GM18868 (cell line): ENCODE results near the gene MYBPC1.
"Not testable (repeated sequence)": the region's sequence is repeated elsewhere in the genome, so short reads cannot be mapped to it uniquely, and the experiment has no call there.

ENCODE experiments used
- ATAC-seq: cut with Tn5 transposase; IDR thresholded peaks from one replicate; pipeline ENCODE4 v1.9.1; 2021; ENCODE audit warnings: mild to moderate bottlenecking, moderate library complexity; ENCODE audit not compliant: unreplicated experiment

Gene MYBPC1

GRCh38 chr12:101594700-101595099 lies at the start of gene MYBPC1:
MYBPC1 (plus strand) TSS chr12:101594971; CDS start chr12:101595071, 100 bp downstream.
- no peak for ATAC-seq

GRCh38 chr12:101551362-101552114 lies 43.2 kb upstream of the MYBPC1 start:
- no peak for ATAC-seq

- no peak for ATAC-seq
Observed at GRCh38 chr12:101552277-101552676, 42.5 kb upstream of the MYBPC1 start.

- no peak for ATAC-seq
Observed at GRCh38 chr12:101557094-101557493, 37.7 kb upstream of the MYBPC1 start.

DNA sequence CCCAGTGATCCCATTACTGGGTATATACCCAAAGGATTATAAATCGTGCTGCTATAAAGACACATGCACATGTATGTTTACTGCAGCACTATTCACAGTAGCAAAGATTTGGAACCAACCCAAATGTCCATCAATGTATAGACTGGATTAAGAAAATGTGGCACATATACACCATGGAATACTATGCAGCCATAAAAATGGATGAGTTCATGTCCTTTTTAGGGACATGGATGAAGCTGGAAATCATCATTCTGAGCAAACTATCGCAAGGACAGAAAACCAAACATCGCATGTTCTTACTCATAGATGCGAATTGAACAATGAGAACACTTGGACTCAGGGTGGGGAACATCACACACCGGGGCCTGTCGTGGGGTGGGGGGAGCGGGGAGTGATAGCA lies 36.0 kb upstream of the MYBPC1 start:
- ATAC-seq: not testable (repeated sequence)

GRCh38 chr12:101563212-101563611 lies 31.6 kb upstream of the MYBPC1 start:
- ATAC-seq: no peak

DNA sequence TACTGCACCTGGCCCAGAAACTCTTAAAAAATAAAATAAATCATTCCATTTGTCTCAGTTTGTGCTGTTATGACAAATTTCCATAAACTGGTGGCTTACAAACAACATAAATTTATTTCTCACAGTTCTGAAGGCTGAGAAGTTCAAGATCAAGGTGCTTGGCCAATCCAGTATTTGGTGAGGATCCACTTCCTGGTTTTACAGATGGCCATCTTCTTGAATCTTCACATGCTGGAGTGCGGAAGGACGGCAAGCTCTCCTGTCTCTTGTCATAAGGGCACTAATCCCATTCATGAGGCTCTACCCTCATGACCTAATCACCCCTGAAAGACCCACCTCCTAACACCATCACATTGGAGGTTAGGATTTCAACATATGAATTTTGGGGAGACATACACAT lies 29.9 kb upstream of the MYBPC1 start:
- ATAC-seq: no peak

DNA sequence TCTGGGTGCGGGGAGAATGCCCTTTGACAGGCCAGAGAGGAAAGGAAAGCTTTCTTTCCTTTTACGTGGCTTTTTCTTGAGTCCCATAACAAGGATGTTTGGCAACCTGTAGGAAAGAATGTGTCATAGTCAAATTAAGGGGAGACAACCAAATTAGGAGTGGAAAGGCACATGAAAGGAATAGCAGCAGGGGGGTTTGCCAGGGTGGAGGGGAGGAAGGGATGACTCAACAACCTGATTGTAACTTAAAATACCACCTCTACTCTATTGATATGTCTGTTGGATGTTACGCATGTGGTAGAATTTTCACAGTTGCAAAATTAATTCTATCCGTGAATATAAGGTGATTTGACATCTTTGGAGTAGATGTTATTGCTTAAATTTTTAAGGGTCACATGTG lies 28.5 kb upstream of the MYBPC1 start:
- no peak for ATAC-seq

GRCh38 chr12:101567918-101568317 lies 26.9 kb upstream of the MYBPC1 start:
- no peak for ATAC-seq

DNA sequence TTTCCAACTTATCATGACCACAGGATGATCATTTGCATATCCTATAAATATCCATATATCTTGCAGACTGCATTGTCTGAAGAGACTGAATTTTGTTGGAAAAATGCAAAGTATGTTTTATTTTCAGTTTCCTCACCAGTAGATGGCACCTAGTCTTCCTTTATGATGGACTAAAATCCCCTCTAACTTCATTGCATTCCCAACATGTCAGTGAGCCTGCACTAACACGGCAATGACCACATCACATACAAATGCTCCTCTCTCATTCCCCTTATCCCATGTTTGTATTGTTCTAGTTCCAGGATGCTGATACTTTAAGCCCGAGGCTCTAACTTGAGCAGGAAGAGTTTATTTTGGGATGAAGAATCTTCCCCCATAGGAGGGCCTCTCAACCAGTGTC lies 24.7 kb upstream of the MYBPC1 start:
- no peak for ATAC-seq

GRCh38 chr12:101571105-101571504 lies 23.7 kb upstream of the MYBPC1 start:
- no peak for ATAC-seq

GRCh38 chr12:101573743-101574142 lies 21.0 kb upstream of the MYBPC1 start:
- ATAC-seq: no peak

- ATAC-seq: no peak
Observed at GRCh38 chr12:101578417-101578816, 16.4 kb upstream of the MYBPC1 start.

GRCh38 chr12:101581190-101581589 lies 13.6 kb upstream of the MYBPC1 start:
- ATAC-seq: no peak

- ATAC-seq: no peak
Observed at GRCh38 chr12:101582937-101583336, 11.8 kb upstream of the MYBPC1 start.

DNA sequence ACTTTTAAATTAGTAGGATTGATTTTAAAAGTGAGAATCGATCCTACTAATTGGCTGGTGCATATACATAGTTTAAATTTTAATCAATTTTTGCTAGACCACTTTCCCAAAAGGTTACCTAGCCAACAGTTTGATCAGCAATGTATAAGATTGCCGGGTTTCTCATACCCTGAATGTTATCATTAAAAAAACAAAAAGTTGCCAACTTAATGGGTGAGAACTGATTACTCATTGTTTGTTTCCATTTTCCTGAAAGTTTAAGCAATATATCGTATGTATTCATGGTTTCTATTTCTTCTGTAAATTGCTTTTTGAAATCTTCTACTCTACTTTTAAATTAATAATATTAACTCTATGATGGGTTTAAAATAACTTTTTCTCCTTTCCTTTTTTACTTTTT lies 4.4 kb upstream of the MYBPC1 start:
- no peak for ATAC-seq

DNA sequence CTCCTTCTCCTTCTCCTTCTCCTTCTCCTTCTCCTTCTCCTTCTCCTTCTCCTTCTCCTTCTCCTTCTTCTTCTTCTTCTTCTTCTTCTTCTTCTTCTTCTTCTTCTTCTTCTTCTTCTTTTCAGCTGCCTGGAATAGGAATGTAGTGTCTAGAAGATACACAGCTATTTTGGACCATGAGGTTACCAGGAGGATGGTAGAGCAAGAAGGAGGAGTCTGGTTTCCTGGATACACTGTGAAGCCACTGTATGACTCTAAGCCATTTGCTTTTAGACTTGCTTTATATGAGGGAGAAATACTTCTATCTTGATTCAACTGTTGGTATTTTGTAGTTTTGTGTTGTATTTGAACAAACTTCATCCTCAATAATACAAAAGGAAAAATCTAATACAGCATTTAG lies 3.0 kb upstream of the MYBPC1 start:
- ATAC-seq: no peak

DNA sequence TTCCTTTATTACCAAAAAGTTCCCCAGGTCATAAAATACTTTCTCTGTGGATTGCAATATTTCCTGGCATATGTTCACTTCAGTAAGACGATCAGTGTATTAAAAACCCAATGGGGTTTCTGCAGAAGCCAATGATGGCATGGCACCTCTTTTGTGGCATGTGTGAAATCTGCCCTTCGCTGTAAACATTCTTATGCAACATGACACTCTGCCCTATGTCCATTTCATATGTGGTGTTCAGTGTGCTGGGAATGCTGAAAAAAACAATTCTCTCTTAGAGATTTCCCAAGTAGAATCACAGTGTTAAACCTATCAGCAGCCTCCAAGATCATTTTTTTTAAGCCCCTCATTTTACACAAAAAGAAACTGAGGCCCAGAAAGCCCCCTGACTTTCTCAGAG lies 2.3 kb upstream of the MYBPC1 start:
- no peak for ATAC-seq

DNA sequence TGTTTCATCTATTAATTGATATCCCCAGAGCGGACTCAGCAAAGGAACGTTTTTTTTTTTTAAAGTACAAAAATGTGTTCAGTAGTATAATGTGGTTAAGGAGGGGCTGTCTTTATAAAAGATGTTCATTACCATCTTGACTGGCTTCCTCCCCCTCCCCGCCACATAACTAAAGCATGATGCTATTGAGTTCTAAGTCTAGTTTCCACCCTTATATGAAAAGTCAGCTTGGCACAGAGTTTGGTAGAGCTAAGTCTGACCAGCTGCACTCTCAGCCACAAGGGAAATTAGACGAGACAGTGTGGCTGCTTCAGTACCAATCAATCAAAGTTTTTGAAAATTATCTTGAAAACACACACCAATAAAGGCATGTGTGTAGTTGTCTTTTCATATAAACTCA lies 1.9 kb upstream of the MYBPC1 start:
- ATAC-seq: no peak

- no peak for ATAC-seq
Observed at GRCh38 chr12:101596172-101596571, 1.4 kb downstream of the MYBPC1 start.

DNA sequence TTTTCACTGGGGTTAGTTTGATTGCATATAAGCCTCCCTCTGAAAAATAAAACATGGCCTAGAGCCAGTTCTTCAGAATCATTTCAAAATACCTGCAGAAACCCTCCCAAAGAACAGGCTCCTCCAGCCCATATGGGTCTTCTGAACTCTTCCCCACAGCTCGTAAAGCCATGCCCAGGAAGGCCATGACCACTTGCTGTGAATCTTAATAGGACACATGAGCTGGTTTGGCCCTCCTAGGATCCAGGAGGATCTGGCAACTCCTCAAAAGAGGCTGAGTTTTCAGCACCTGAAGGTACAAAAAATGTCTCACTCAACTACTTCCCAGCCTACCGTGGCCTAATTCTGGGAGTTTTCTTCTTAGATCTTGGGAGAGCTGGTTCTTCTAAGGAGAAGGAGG lies 2.4 kb downstream of the MYBPC1 start:
- ATAC-seq: no peak

DNA sequence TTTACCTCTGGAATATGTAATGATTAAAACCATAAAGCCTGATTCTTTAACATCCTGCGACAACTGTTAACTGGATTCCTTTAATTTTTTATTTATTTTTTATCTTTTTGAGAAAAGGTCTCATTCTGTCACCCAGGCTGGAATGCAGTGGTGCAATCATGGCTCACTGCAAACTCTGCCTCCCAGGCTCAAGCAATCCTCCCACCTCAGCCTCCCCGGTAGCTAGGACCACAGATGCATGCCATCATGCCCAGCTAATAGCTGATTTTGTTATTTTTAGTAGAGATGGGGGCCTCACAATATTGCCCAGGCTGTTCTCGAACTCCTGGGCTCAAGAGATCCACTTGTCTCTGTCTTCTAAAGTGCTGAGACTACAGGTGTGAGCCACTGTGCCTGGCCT lies 3.7 kb downstream of the MYBPC1 start:
- no peak for ATAC-seq

DNA sequence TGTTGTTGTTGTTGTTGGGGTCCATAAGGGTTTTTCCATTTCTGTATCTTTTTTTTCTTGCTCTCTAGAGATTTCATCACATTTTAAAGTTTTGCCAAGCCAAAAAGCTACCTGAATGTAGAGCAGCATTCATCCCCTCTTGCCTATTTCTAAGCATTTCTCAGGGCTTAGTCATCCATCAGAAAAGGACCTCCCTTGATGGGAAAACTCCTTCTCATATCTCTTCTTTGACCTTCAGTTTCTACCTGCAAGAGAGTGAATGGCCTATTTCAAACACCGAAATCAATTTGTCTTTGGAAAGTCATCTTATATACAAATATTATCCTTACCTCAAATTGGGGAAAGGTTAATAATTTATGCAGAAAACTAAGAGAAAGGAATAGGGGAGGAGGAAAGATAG lies 4.5 kb downstream of the MYBPC1 start:
- ATAC-seq: no peak
